Right atrium auricular region (tissue), 2 donors: ENCODE measurements around the gene GNG10. TPM values are rescaled to one million over a fixed set of nuclear protein-coding genes. Genes with fewer than 3 reads are reported as not detected.

ENCODE experiments used
- DNase-seq: peaks from one replicate; pipeline ENCODE4 v3.0.0-alpha.2; 2019; ENCODE audit warnings: low spot score
- H3K27ac ChIP-seq, 2 donors: fragments of 200-600 bp; sonication (generic); 1 replicate in 1 of 2; 2 replicates in 1 of 2; pipeline ENCODE4 v1.5.1; 2016 to 2019
- H3K27me3 ChIP-seq, 2 donors: fragments of 200-600 bp; sonication (generic); one replicate each; pipeline versions ENCODE4 v1.5.1 to v1.6.0; 2017 to 2019
- H3K36me3 ChIP-seq: fragments of 200-600 bp; sonication (generic); one replicate; pipeline ENCODE4 v1.5.1; 2016
- H3K4me1 ChIP-seq, 2 donors: fragments of 200-600 bp; sonication (generic); one replicate each; pipeline versions ENCODE4 v1.5.1 to v1.6.0; 2017 to 2019
- H3K4me3 ChIP-seq, 2 donors: fragments of 200-600 bp; sonication (generic); 1 replicate in 1 of 2; 2 replicates in 1 of 2; pipeline ENCODE4 v1.5.1; 2017 to 2019; ENCODE audit warnings: mild to moderate bottlenecking in 1 of 2, moderate library complexity in 1 of 2
- H3K9me3 ChIP-seq, 2 donors: fragments of 200-600 bp; sonication (generic); one replicate each; pipeline ENCODE4 v1.5.1; 2019
- total RNA-seq, 2 donors: library from RNA; depleted of rRNA; stranded (reverse); fragments of >200 nt; gene quantifications; one replicate each; pipeline ENCODE4 v1.1.0, GENCODE V29; 2016
- TF ChIP-seq, protein P1 (sequence below), 2 donors: fragments of 200-600 bp; sonication (generic); IDR thresholded peaks; one replicate each; pipeline ENCODE4 v1.5.1; 2019; ENCODE audit warnings: antibody characterized with exemption in 2 of 2

Gene GNG10
- total RNA-seq, 2 donors from 2014 or later: 44.5 to 45.1 TPM

DNA sequence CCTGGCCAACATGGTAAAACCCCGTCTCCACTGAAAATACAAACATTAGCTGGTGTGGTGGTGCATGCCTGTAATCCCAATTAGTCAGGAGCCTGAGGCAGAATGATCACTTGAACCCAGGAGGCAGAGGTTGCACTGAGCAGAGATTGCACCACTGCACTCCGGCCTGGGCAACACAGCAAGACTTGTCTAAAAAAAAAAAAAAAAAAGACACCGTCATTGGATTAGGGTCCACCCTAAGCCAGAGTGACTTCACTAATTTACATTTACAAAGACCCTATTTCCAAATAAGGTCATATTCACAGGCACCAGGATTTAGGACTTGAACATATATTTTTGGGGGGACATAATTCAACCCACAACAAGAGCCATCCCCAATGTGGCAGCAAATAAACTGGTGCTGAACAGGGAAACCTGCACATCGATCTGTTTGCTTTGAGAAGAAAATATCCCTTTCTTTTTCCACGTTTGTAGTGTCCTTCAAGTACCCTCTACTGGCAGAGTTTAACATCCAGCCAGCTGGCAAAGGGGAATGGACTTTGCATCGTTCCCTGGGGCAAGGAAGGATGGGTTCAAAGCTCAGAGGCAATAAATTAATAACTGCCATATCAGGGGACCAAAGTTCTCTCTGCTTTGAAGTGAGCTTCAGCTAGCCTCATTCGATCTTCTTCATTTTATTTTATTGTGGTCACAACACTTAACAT, 34.0 kb upstream of the GNG10 start:
- Histone ChIP-seq H3K27ac (no peak overlapping the region), H3K36me3 (no peaks in the 10 kb centered on the region), H3K27me3 (no peaks in the 10 kb centered on the region), H3K9me3 (no peaks in the 10 kb centered on the region), H3K4me1 (peaks cover 0 to 14% of the 10 kb centered on the region in 2 donors), H3K4me3 (no peak overlapping the region)
- no peak for DNase-seq
- TF ChIP-seq, protein P1, sequence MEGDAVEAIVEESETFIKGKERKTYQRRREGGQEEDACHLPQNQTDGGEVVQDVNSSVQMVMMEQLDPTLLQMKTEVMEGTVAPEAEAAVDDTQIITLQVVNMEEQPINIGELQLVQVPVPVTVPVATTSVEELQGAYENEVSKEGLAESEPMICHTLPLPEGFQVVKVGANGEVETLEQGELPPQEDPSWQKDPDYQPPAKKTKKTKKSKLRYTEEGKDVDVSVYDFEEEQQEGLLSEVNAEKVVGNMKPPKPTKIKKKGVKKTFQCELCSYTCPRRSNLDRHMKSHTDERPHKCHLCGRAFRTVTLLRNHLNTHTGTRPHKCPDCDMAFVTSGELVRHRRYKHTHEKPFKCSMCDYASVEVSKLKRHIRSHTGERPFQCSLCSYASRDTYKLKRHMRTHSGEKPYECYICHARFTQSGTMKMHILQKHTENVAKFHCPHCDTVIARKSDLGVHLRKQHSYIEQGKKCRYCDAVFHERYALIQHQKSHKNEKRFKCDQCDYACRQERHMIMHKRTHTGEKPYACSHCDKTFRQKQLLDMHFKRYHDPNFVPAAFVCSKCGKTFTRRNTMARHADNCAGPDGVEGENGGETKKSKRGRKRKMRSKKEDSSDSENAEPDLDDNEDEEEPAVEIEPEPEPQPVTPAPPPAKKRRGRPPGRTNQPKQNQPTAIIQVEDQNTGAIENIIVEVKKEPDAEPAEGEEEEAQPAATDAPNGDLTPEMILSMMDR (IDR thresholded peaks at IDR 0.05): no peak

DNA sequence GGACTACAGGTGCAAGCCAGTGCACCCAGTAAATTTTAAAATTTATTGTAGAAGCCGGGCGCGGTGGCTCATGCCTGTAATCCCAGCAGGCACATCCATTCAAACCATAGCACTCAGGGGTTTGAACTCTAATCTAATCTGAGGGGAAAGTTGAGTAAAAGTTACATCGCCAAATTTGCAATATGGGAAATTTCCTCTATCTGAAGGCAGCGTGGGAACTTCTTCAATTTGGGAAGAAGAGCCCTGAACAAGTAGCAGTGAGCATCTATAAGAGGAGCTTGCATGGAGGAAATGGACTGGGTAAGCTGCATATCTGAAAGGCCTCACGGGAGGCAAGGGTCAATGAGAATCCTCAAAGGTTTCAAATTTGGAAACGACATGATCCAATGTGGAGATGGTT, 33.0 kb upstream of the GNG10 start:
- no peaks in the 10 kb centered on the region for H3K36me3 ChIP-seq
- TF ChIP-seq, protein P1 (IDR thresholded peaks at IDR 0.05): no peak
- H3K9me3 ChIP-seq: no peaks in the 10 kb centered on the region
- H3K27ac ChIP-seq: no peak overlapping the region
- no peak overlapping the region for H3K4me3 ChIP-seq
- no peak for DNase-seq
- H3K27me3 ChIP-seq: no peaks in the 10 kb centered on the region
- H3K4me1 ChIP-seq: peaks cover 0 to 24% of the 10 kb centered on the region in 2 donors

DNA sequence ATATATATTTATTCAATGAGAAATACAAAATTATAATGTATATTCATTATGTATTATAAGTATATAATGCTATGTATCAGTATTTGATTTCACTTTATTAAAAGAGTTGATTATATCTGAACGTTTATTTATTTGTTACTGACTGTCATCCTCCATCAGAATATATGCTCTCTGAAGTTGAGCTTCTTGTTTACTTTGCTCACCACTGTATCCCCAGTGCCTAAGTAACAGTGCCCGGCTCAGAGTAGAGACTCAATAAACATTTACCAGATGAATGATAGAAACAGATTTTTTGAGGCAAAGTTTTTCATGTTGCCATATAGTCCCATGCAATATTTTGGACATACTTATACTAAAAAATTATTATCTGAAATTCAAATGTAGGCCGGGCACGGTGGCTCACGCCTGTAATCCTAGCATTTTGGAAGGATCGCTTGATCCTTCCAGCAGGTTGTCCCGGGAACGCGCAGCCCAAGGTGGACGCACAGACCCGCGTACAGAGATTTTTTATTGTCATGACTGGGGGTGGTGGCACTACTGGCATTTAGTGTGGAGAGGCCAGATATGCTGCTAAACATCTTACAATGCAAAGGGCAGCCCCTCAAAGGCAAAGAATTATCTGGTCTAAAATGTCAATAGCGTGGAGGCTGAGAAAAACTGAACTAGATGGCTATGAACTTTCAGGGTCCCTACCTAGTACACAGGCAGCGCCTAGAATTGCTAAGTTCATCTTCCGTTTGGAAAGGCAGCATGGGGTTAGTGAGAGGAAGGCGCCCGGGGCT, 31.0 kb upstream of the GNG10 start:
- Histone ChIP-seq H3K36me3 (no peaks in the 10 kb centered on the region), H3K4me3 (peak overlapping the region; percentile 69 to 84), H3K4me1 (peaks cover 0 to 29% of the 10 kb centered on the region in 2 donors), H3K27me3 (no peaks in the 10 kb centered on the region), H3K27ac (peak overlapping the region; percentile 37 to 46), H3K9me3 (no peaks in the 10 kb centered on the region)
- DNase-seq: no peak
- TF ChIP-seq, protein P1 (IDR thresholded peaks at IDR 0.05): no peak

DNA sequence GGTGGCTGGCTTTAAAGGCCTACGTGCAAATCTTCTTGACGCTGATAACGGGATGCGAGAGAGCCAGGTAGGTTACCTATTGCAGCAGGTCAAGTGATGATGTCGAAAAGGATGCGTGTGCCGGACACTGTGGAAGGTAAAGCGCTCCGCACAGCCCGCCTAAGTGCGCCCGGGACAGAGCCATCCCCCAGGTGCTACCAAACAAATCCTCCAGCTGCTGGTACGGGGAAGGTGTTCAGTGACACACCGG, 30.5 kb upstream of the GNG10 start:
- Histone ChIP-seq H3K9me3 (no peaks in the 10 kb centered on the region), H3K4me1 (peaks cover 0 to 32% of the 10 kb centered on the region in 2 donors), H3K4me3 (peak overlapping the region; percentile 69 to 84)

DNA sequence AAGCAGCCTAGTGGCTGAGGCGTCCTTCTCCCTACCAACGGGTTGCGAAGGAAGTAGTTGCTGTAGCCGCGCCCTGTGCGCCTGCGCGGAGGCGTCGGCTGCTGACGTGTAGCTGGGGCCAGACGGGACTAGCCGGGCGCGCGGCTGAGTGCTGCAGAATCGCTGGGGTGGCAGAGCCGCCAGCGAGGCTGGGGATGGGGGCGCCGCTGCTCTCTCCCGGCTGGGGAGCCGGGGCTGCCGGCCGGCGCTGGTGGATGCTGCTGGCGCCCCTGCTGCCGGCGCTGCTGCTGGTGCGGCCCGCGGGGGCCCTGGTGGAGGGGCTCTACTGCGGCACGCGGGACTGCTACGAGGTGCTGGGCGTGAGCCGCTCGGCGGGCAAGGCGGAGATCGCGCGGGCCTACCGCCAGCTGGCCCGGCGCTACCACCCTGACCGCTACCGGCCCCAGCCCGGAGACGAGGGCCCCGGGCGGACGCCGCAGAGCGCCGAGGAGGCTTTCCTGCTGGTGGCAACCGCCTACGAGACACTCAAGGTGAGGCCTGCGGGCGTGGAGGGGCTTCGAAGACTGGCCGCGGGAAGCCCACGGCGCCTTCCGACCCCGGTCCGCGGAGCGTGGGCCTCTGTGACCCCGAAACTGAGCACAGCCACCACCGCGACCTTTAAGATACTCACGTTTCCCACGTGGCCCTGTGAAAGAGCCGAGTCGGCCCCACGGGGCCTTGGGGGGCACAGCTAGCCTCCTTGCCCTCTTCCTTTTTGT, 30.0 kb upstream of the GNG10 start, which contains the start of gene DNAJC25:
Gene DNAJC25 (plus strand): TSS at position 121 of the 758 bp plus-strand sequence. CDS start 74 bp downstream, at position 195.
- peak; percentile 98 for DNase-seq
- no peaks in the 10 kb centered on the region for H3K27me3 ChIP-seq
- H3K27ac ChIP-seq: peak within 1 kb of the TSS; percentile 86 to 88
- no peaks in the 10 kb centered on the region for H3K36me3 ChIP-seq
- H3K4me3 ChIP-seq: peak within 1 kb of the TSS; percentile 69 to 84
- no peaks in the 10 kb centered on the region for H3K9me3 ChIP-seq
- TF ChIP-seq, protein P1 (IDR thresholded peaks at IDR 0.05): peak in 1 of 2 donors; percentile 12
- peaks cover 0 to 34% of the 10 kb centered on the region in 2 donors for H3K4me1 ChIP-seq

More for the DNA sequence above, 30.5 kb upstream of the GNG10 start:
- Histone ChIP-seq H3K36me3 (no peaks in the 10 kb centered on the region), H3K27ac (peak overlapping the region; percentile 37 to 46), H3K27me3 (no peaks in the 10 kb centered on the region)
- TF ChIP-seq, protein P1 (IDR thresholded peaks at IDR 0.05): no peak
- no peak for DNase-seq
